Hypothalamus (tissue), 51 donors: ENCODE results near the gene ABCA2.

Experiments
- DNase-seq, 51 donors: peaks; one replicate each; lab custom pipeline; 2025; lab: John Stamatoyannopoulos, UW

Gene ABCA2

DNA sequence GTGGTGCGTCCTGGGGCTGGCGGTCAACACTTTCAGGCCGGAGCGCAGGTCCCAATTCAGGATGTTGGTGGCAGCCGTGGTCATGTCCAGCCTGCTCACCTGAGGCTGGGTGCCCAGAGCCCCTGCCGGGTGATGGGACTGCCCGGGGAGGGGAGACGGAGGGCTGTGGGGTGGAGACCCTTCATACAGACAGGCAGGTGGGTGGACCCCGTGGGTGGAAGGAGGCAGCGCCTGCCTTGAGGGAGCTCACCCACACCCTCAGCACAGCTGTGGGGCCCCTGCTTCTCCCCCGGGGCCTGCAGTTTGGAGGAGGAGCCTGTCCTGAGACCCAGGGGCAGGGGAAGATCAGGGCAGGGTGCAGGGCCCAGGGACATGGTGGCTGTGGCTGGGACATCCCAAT, 57.7 kb downstream of the ABCA2 start:
- no peak for DNase-seq

DNA sequence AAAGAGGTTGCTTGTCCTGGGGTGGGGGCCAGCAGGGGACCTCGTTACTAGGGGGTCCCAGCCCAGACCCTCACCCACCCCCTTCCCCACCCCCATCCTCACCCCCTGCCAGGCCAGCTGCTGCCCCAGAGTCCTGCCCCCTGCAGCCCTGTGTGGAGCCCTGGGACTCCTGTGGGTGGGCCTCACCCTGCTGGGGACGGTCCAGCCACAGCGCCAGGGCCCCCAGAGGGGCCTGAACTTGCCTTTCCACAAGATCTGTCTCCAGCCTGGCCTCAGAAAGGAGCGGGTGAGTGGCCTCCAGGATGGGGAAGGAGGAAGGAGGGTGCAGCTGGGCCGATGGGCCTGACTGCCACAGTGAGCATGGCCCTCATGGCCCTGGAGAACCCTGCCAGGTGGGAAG, 58.3 kb downstream of the ABCA2 start:
- DNase-seq = no peak

DNA sequence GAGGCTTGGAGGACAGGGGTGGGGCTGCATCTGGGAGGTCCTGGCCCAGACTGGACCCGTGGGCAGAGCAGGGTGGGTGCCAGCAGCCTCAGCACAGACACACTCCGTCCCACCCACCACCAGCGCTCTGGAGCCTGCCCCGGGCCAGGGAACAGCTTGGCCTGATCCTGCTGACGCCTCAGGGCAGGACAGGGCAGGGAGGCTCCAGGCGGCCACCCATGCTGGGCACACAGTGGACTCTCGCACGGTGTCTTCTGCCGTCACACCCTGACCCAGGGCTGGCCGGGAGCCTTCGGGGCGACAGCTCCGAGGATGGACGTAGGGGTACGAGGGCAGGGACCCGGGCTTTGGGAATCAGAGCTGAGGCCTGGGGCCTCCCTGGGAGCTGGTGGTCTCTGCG, 58.9 kb downstream of the ABCA2 start:
- DNase-seq = peak in 2 of 51 donors; percentile 29 to 46

GRCh38 chr9:136968333-136969127, 59.5 kb downstream of the ABCA2 start:
- no peak for DNase-seq

GRCh38 chr9:136965771-136966484, 62.1 kb downstream of the ABCA2 start:
- peak in 41 of 51 donors; percentile 19 to 90 (median 73) for DNase-seq

GRCh38 chr9:136964833-136965422, 63.1 kb downstream of the ABCA2 start:
- DNase-seq = no peak

DNA sequence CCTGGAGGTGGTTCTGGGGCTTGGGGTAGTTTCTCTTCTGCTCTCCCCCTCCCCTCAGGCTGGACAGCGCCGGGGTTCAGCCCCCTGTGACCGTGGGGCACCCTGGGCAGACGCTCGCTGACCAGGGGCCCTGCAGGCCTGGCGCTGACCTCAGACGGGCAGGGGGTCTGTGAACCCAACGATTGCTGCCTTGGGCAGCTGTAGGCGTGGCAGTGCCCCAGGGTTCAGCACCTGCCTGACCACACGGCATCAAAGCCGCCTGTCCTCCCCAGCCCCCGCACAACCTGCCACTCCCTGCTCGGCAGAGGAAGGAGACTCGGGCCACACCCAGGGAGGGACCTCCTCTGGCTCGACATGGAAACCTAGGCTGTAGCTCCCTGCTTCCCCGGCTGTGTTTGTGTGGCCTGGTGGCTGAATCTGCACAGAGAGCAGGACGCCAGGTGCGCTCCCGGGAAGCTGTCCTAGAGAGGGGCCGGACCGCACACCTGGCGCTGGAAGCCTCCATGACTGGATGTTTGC, 63.8 kb downstream of the ABCA2 start:
- no peak for DNase-seq

DNA sequence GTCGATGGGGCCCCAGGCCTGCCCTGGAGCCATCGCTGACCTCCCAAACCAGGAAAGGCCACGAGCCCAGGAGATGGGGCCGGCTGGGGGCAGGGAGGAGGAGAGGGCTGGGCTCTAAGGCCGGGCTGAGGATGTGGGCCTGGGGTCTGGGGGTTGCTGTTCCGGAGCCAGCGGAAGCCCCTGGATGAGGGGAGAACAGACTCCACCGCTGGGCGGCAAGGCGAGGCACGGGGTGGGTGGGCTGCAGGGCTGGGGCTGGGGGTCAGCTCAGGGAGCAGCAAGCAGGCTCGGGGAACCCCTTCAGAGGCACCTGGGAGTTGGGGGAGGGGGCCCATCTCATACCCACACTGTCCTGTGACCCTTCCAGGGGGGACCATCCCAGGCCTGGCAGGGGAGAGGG, 64.3 kb downstream of the ABCA2 start:
- no peak for DNase-seq

DNA sequence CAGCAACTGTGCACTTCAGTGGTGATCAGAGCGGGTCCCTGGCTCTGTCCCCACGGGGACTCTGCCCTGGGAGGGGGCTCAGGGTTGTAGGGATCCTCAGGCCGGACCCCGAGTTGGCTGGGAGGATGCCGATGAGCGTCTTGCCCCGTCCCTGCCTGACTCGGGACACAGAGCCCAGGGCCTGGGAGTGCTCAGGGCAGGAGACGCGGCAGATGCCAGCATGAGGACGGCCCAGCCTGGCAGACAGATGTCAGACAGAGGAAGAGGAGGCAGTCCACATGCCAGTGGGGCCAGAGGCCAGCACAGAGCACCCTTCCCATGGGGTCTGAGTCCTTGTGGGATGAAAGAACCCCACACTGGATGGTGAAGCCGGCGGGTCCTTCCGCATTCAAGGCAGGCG, 64.7 kb downstream of the ABCA2 start:
- peak in 8 of 51 donors; percentile 29 to 66 (median 38) for DNase-seq

DNA sequence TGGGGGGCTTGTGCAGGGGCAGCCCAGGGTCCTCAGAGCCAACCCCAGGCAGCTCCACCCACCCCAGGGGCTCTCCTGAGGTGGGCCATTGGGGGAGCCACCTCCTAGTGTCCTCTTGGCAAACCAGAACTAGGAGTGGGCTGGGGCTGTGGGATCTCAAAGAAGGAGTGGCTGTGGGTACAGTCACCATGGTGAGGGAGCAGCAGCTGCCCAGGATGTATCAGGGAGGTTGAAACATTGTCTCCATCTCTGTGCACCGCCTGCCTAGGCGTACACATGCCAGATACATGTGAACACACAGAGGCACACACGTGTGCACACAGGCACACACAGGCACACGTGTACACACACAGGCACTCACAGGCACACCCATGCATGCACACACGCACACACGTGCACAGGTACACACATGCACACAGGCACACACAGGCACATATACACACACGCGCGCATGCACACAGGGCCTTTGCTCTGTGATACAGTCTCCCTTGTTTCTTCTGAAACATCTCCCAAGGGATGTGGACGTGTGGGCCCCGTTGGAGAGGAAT, 65.3 kb downstream of the ABCA2 start:
- no peak for DNase-seq

DNA sequence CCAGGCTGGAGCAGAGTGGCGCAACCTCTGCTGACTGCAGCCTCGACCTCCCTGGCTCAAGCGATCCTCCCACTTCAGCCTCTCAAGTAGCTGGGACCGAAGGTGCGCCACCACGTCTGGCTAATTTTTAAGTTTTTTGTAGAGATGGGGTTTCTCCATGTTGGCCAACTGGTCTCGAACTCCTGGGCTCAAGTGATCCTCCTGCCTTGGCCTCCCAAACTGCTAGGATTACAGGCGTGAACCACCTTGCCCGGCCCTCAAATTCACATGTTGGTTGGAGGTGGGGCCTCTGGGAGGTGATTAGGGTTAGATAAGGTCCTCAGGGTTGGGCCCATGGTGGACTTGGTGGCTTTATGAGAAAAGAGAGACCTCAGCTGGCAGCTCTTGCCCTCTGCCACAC, 65.9 kb downstream of the ABCA2 start:
- DNase-seq = no peak

GRCh38 chr9:136961279-136962065, 66.6 kb downstream of the ABCA2 start:
- DNase-seq = peak in 17 of 51 donors; percentile 13 to 63 (median 39)

DNA sequence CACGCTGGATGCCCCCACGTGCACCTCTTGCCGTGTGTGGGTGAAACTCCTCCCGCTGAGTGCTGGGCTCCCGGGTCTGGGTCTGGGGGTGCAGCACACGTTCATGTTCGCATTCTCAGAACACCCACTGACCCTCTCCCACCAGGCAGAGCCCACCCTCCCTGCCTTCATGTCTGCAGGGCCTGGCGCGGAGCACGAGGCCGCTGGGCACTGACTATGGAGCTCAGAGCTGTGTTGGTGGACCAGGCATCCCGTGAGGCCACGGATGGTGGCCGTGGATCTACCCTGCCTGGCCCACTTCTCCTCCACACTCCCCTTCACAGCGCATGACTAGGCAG, 67.1 kb downstream of the ABCA2 start:
- DNase-seq = no peak

DNA sequence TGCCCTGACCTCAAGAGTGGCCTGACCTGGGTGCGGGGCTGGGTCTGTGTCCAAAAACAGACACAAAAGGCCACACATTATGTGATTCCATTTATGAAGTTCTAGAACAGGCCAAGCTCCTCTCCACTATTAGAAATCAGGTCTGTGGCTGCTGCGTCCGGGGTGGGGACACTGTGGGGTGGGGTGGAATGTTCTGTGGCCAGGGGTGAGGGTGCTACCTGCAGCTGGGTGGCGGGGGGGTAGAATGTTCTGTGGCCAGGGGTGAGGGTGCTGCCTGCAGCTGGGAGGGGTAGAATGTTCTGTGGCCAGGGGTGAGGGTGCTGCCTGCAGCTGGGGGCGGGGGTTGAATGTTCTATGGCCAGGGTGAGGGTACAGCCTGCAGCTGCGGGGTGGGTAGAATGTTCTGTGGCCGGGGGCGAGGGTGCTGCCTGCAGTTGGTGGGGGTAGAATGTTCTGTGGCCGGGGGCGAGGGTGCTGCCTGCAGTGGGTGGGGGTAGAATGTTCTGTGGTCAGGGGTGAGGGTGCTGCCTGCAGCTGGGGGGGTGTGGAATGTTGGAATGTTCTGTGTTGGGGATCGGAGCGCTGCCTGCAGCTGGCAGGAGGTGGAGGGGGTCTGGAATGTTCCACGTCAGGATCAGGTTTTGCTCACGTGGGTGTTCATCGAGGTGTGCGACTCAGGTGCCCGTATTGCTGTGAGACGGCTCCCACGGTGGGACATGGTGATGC, 67.7 kb downstream of the ABCA2 start:
- no peak for DNase-seq

DNA sequence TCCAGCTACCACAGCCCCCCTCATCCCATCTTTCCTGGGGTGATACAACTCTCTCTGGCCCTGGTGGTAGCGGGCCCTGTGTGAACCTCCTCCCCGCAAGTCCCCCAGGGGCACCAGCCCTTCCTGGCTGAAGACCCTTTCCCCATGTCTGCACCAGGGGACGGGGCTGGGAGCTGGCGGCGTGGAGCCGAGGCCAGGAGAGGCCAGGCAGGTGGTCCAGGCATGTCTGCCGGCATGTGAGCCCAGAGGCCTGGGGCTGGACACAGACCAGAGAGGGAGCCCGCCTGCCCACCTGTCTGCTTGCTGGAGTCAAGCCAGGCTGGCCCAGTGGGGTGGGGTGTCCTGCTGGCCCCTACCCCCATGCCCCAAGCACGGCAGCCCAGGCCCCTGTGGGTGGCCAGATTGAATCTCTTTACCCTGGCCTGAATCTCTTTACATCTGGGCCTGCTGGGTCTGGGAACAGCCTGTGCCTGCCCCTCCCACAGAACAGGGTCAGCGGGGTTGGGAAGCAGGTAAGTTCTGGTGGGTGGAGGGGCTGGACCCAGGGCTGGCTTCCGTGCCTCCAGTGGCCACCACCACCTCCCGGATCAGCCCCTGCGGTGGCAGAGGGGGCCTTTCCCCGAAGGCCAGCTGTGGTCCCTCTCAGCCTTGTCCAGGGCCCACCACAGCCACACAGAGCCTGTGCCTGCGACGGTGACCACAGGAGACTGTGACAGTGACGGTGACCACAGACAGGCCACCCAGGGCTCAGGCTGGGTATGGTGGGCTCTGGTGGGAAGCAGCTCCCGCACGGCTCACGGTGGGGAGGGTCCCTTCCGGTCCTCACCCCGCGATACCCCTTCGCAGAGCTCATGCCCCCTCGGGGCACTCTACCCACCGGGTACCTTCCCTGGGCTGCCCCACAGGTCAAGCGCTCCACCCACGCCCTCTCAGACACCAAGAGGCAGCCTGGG, 68.9 kb downstream of the ABCA2 start:
- no peak for DNase-seq

DNA sequence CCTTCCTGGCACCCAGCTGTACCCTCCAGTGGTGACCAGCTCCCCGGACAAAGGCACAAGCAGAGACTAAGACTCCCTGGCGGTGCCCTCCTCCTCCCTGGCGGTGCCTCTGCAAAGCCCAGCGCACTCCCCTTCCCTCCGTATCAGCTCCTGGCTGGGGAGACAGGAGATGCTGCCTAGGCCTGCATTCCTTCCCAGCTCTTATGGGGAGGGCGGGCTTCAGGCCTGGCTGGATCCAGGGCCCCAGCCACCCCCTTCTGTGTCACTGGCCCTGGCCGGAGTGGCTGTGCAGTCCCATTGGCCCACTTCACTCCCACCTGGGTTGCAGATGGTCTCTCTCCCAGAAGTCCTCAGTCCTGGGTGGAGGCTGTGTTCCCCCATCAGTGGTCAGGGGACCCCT, 69.6 kb downstream of the ABCA2 start:
- DNase-seq = no peak

DNA sequence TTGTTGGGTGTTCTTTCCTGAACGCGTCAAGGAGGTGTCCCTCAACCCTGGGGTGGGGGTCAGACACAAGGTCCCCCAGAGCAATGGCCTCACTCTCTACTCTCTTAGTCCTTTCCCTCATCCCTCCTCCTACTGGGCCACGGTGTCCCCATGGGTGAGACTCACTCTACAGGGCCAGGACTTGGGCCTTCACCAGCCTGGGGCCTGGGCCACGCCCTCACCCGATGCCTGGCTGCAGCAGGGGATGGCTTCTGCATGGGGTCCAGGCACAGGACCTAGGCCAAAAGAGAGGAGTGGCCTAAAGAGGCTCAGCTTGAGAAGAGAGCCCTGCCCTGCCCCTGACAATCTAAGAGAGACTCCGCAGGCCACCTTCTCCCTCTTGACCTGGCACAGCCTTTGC, 70.1 kb downstream of the ABCA2 start:
- DNase-seq = no peak

DNA sequence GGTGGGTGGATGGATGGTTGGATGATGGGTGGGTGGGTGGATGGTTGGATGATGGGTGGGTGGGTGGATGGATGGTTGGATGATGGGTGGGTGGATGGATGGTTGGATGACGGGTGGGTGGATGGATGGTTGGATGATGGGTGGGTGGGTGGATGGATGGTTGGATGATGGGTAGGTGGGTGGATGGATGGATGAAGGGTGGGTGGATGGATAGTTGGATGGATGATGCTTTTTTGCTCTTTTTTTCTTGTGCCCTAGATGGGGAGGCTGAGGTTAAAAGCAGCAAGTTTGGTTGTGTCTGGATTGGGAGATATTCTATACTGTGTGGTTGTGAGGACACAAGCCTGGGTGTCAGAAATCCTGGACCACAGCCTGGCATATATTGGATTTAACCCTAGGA, 70.6 kb downstream of the ABCA2 start:
- no peak for DNase-seq
